Inflammatory macrophage treated with lipopolysaccharide for 4 hours (primary cell): ENCODE measurements around the gene GNG4.

Experiments
- DNase-seq: peaks from one replicate; pipeline ENCODE4 v3.0.0-alpha.2; 2020

The GNG4 gene

GRCh38 chr1:235649368-235650163 lies at the start of gene GNG4:
TSS of gene GNG4 (minus strand) at chr1:235649784. CDS start at chr1:235583838, 65,946 bp downstream.
- peak; percentile 15 for DNase-seq

- DNase-seq = no peak
These were observed 47.9 kb upstream of the GNG4 start for GRCh38 chr1:235697508-235697907.

GRCh38 chr1:235689356-235689755 lies 39.8 kb upstream of the GNG4 start:
- DNase-seq = no peak

GRCh38 chr1:235688096-235688495 lies 38.5 kb upstream of the GNG4 start:
- DNase-seq = no peak

GRCh38 chr1:235683653-235684052 lies 34.1 kb upstream of the GNG4 start:
- no peak for DNase-seq

- no peak for DNase-seq
These were observed 32.6 kb upstream of the GNG4 start for GRCh38 chr1:235682216-235682615.

GRCh38 chr1:235679644-235680043 lies 30.1 kb upstream of the GNG4 start:
- DNase-seq = no peak

- no peak for DNase-seq
These were observed 29.4 kb upstream of the GNG4 start for GRCh38 chr1:235679005-235679404.

- DNase-seq = no peak
These were observed 25.7 kb upstream of the GNG4 start for GRCh38 chr1:235675152-235675890.

- DNase-seq = no peak
These were observed 24.4 kb upstream of the GNG4 start for GRCh38 chr1:235673981-235674380.

- DNase-seq = no peak
These were observed 22.4 kb upstream of the GNG4 start for GRCh38 chr1:235671992-235672391.

GRCh38 chr1:235670157-235670776 lies 20.7 kb upstream of the GNG4 start:
- no peak for DNase-seq

- DNase-seq = no peak
These were observed 19.7 kb upstream of the GNG4 start for GRCh38 chr1:235669277-235669676.

- no peak for DNase-seq
These were observed 14.0 kb upstream of the GNG4 start for GRCh38 chr1:235663628-235664027.

- DNase-seq = no peak
These were observed 12.0 kb upstream of the GNG4 start for GRCh38 chr1:235661568-235661967.

- DNase-seq = no peak
These were observed 9.7 kb upstream of the GNG4 start for GRCh38 chr1:235659186-235659771.

- DNase-seq = no peak
These were observed 8.4 kb upstream of the GNG4 start for GRCh38 chr1:235657747-235658526.

GRCh38 chr1:235657269-235657668 lies 7.7 kb upstream of the GNG4 start:
- DNase-seq = no peak

- no peak for DNase-seq
These were observed 2.8 kb upstream of the GNG4 start for GRCh38 chr1:235652364-235652763.

GRCh38 chr1:235651170-235651806 lies 1.7 kb upstream of the GNG4 start:
- no peak for DNase-seq

GRCh38 chr1:235650341-235651169 lies 971 bp upstream of the GNG4 start:
- no peak for DNase-seq
